Spinal cord (tissue), 10 donors: Measurements from ENCODE around the gene RUNX1. TPM values are rescaled to one million over a fixed set of nuclear protein-coding genes. Genes with fewer than 3 reads are reported as not detected.

Experiments used
- DNase-seq, 6 donors: peaks; one replicate each; pipeline versions ENCODE4 v3.0.0 to v3.0.0-alpha.2; 2013 to 2015; ENCODE audit warnings: low spot score in 6 of 6, low read depth in 4 of 6
- H3K27ac ChIP-seq: one replicate; pipeline ENCODE4 v1.5.1; 2013; ENCODE audit warnings: low read depth, low read length, control low read depth
- H3K27me3 ChIP-seq: one replicate; pipeline ENCODE4 v1.6.1; 2013; ENCODE audit warnings: low read length; ENCODE audit not compliant: control insufficient read depth, insufficient read depth
- H3K36me3 ChIP-seq: one replicate; pipeline ENCODE4 v1.6.1; 2013; ENCODE audit warnings: low read length; ENCODE audit not compliant: control insufficient read depth, insufficient read depth
- H3K4me1 ChIP-seq: one replicate; pipeline ENCODE4 v1.6.1; 2013; ENCODE audit warnings: low read length; ENCODE audit not compliant: control insufficient read depth, insufficient read depth
- H3K4me3 ChIP-seq: one replicate; pipeline ENCODE4 v1.5.1; 2013; ENCODE audit warnings: low read depth, low read length, control low read depth
- H3K9me3 ChIP-seq: one replicate; pipeline ENCODE4 v1.6.1; 2013; ENCODE audit warnings: low read length; ENCODE audit not compliant: control insufficient read depth, insufficient read depth
- WGBS: methylation state at CpG from one replicate; pipeline ENCODE4 v1.1.5; 2013; ENCODE audit warnings: missing lambda C conversion rate; ENCODE audit not compliant: insufficient coverage; 5-methylcytosine and 5-hydroxymethylcytosine counted together
- polyA plus RNA-seq, 2 donors: library from polyadenylated mRNA; unstranded; fragments of 120-200 nt; gene quantifications; one replicate each; pipeline ENCODE4 v1.2.1, GENCODE V29; 2013; ENCODE audit not compliant: insufficient read length in 2 of 2
- total RNA-seq, 2 donors: library from RNA; depleted of rRNA in 1 of 2; stranded (reverse); fragments of 120-200 nt in 1 of 2; fragments of >200 nt in 1 of 2; gene quantifications; one replicate each; pipeline versions ENCODE4 v1.2.3 to v1.2.4, GENCODE V29; 2013 to 2014
- donor health status: healthy.

RUNX1 gene
- total and polyA plus RNA-seq, 4 donors = 2.1 to 7.1 (median 3.2) TPM

DNA sequence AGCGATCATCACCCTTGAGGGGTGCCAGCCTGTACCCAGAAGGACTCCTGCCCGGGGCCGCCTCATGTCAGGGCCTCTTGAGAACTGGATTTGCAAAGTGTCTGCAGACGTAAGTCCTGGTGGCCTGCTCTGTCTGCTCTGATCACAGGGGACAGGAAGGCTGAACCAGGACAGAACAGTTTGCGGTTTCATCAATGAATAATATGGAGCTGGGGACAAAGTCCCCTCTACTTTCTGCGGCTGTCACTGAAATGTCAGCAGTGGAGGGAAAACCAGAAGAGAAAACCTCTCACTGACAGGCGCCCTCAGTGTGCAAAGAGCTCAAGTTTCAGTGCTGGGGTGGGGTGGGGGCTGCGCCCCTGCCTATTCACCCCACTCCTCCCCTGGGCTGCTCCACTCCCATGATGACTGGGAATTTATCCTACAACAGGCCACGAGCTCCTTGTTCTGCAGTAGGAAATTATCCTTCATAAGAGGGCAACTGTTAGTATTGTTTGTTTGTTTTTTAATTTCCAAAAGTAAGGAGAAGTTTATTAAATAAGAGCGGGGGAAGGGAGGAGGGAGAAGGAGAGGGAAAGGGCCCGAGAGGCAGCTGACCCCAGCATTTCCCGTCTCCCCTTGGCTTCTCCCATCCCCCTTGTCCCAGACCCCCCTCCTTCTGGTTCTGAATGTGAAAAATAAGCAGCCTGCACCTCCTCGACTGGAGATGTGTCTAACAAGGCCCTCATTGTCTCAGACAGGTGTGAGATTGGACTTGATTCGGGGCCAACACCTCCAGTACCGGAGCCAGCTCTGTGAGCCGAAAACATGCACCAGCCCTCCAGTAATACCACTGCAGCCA lies 231.1 kb downstream of the RUNX1 start:
- Histone ChIP-seq H3K27ac (no peak overlapping the region), H3K27me3 (no peaks in the 10 kb centered on the region), H3K36me3 (no peaks in the 10 kb centered on the region), H3K9me3 (no peaks in the 10 kb centered on the region), H3K4me3 (no peak overlapping the region), H3K4me1 (peaks cover 22% of the 10 kb centered on the region)
- 65% methylated on average over 9 of the region's 16 CpGs for WGBS
- DNase-seq = peak in 1 of 6 donors; percentile 34

DNA sequence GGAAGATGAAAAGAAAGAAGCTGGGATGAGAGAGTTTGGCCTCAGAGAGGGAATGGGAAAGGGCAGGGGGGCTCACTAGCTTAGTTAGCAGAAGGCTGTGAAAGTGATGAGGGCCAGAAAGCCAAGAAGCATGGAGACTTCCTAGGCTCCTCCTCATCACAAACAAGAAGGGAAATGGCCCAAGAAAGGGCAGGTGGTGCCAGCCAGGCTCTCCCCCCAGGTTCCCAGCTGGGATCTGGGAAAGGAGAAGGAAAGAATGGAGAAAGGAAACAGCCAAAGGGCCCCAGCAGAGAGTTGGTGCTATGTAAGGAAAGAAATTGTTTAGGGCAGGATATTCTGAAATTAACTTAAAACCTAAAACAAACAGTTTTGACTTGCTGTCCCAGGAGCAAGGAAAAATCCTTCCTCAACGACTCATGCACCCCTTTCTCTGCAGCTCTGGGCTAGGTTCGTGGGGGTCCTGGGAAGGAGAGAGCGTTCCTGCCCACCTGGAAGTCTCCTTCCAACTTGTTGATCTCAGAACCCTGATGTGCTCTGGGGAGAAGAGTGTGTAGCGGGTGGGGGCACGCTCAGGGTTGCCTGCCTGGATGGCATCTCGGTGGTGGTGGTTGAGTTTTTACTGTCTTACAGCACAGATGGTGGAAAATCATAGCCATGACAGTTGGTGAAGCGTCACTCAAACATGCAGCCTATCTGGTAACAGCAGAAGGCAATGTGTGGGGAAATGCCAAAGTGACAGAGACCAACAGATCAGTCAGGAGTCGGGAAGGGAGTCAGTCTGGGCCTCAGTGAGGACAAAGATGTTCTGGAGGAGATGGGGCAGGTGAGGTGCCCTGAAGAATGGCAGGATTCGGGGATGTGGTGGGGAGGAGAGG lies 233.0 kb downstream of the RUNX1 start:
- H3K4me3 ChIP-seq = no peak overlapping the region
- no peaks in the 10 kb centered on the region for H3K36me3 ChIP-seq
- H3K9me3 ChIP-seq = no peaks in the 10 kb centered on the region
- WGBS = 93% methylated on average over 8 of the region's 9 CpGs
- H3K27me3 ChIP-seq = no peaks in the 10 kb centered on the region
- H3K4me1 ChIP-seq = peaks cover 22% of the 10 kb centered on the region
- no peak overlapping the region for H3K27ac ChIP-seq
- no peak for DNase-seq

DNA sequence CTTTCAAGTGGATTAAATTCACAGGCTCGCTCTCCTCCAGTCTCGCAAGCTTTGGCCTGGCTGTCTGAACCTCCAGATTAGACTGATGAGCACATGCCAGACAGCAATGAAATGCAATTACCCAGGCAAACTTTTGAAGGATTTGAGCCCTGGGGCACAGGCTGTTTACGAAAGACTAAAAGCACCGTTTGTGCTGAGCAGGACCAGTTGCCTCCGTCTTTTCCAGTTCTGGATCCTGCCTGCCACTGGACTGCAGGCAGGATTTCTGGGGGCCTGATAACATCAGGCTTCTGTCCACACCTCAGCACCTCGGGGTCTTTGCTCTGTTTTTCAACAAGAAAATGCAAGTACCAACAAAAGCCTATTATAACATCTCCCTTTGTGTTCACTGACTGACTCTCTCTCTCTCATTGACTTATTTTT lies 234.6 kb downstream of the RUNX1 start:
- no peak for DNase-seq
- Histone ChIP-seq H3K4me3 (no peak overlapping the region), H3K36me3 (no peaks in the 10 kb centered on the region), H3K9me3 (no peaks in the 10 kb centered on the region), H3K27me3 (no peaks in the 10 kb centered on the region), H3K4me1 (peaks cover 17% of the 10 kb centered on the region), H3K27ac (no peak overlapping the region)
- 63% methylated on average over 5 of the region's 6 CpGs for WGBS

DNA sequence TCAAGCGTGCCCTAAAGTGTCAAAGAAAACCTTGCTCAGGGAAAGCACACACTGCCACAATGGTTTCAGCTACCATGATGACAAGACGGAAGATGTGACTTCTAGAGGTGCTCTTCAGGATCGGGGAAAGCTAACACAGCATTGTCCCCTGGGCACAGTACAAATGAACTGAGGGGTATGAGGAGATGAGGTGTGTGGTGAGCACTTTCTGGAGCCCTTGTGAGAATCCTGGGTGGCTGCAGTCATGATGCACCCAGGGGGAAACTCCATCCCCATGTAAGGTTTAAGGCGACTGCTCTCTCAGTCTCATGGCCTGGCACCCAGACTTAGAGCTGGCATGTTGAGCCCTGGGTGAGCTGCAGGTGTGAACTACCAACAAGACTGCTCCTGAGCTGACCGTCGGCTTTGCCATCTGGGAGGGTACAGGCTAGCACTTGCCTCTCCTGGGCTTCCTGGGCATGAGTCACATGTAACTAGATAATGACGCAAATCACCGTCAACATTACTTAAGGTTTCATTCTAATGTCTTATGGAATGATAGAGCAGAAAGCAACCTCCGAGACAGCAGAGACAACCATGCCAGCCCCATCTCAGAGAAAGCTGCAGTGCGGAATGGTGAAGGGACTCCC lies 235.7 kb downstream of the RUNX1 start:
- no peak overlapping the region for H3K27ac ChIP-seq
- no peak overlapping the region for H3K4me3 ChIP-seq
- no peaks in the 10 kb centered on the region for H3K36me3 ChIP-seq
- H3K27me3 ChIP-seq = no peaks in the 10 kb centered on the region
- H3K9me3 ChIP-seq = no peaks in the 10 kb centered on the region
- no peak for DNase-seq
- WGBS = 98% methylated on average over 8 of the region's 10 CpGs
- H3K4me1 ChIP-seq = peaks cover 9% of the 10 kb centered on the region

DNA sequence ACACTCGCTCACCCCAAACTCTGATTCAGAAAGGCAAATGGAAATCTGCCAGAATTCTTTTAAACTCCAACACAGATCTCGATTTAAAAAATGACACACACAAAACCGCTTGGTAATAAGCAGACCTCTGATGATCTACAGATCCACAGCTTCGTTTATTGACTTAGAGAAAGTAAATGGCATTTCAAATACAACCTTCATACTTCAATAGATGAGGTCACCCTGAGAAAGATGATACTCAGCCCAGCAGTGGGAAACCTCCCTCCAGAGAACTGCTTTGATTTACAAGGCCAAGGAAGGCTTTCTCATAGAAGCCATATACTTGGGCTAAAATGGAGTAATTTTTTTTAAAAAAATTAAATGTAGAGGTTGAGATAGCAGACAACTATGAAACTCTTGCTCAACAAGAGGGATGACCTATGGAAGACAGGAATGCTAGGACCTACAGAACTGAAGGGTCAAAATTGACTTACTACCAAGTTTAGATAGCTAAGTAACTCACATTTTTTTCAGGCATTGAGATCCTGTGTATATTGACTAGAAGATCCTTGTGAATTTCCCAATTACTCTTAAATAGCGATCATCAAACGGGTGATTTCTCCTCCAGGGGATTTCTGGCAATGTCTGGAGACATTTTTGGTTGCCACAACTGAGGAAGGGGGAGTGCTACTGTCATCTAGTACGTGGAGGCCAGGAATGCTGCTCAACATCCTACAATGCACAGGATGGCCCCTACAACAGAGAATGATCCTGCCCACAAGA lies 236.4 kb downstream of the RUNX1 start:
- peaks cover 2% of the 10 kb centered on the region for H3K4me1 ChIP-seq
- DNase-seq = no peak
- no peaks in the 10 kb centered on the region for H3K27me3 ChIP-seq
- H3K36me3 ChIP-seq = no peaks in the 10 kb centered on the region
- H3K27ac ChIP-seq = no peak overlapping the region
- H3K4me3 ChIP-seq = no peak overlapping the region
- 91% methylated on average over 1 of the region's 7 CpGs for WGBS
- no peaks in the 10 kb centered on the region for H3K9me3 ChIP-seq

DNA sequence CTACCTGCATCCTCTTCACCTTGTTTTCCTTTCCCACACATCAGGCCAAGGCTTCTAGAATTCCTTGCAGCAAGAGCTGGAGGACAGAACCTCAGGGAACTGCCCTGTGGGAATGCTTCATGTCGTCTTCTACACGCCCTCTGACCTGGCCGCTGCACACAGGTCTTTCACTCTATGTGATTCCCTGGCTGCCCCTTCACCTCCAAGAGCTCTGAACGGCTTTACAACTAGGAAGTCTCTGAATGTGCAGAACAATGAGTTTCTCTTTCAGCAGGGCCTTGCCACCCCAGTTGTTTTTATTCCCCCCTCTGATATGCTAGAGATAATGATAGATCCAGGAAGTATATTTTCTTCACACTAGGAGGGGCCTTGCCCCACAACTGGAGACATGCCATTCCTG lies 237.7 kb downstream of the RUNX1 start:
- whole genome bisulfite sequencing = 50% methylated on average over 3 of the region's 4 CpGs
- DNase-seq = no peak
- Histone ChIP-seq H3K4me1 (no peaks in the 10 kb centered on the region), H3K27me3 (no peaks in the 10 kb centered on the region), H3K9me3 (no peaks in the 10 kb centered on the region), H3K36me3 (no peaks in the 10 kb centered on the region), H3K27ac (no peak overlapping the region), H3K4me3 (no peak overlapping the region)

DNA sequence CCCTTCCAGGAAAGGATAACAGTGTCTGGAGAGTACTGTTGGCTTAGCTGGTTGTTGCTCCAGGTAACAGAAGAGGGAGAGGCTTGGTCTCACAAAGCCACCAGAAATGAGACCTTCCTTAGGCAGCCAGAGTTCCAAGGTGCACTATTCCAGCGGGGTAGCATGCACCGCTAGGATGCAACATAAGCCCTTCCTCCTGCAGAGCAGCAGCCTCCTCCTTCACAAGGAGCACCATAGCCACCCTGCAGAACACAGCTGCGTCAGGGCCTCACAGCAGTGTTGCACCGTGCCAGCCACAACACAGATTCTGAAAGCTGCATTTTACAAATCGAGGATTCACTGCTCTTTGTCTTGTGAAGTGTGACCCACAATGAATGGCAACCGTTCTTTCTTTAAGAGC lies 238.3 kb downstream of the RUNX1 start:
- no peak overlapping the region for H3K4me3 ChIP-seq
- H3K27me3 ChIP-seq = no peaks in the 10 kb centered on the region
- WGBS = 54% methylated on average over 6 of the region's 6 CpGs
- DNase-seq = peak in 2 of 6 donors; percentile 27 to 33
- H3K9me3 ChIP-seq = no peaks in the 10 kb centered on the region
- no peaks in the 10 kb centered on the region for H3K36me3 ChIP-seq
- no peak overlapping the region for H3K27ac ChIP-seq
- no peaks in the 10 kb centered on the region for H3K4me1 ChIP-seq

DNA sequence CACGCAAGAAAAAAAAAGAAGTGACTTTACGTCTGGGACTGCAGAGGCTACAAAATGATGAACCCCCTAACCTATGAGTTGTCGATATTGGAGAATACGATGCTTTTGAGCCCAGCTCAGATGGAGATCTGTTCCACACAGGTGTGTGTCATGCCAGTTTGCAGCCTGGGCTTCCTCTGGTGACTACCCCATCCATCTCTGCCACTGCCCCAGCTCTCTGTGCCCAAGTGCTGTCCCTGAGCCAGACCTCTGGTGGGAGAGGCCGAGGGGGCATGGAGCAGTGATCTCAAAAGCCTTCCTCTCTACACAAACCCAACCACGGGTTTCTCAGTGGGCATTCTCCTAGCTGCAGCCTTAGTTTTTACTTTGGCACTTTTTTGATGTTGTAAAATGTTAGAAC lies 239.3 kb downstream of the RUNX1 start:
- 100% methylated on average over 4 of the region's 6 CpGs for WGBS
- no peak for DNase-seq
- no peak overlapping the region for H3K27ac ChIP-seq
- H3K36me3 ChIP-seq = no peaks in the 10 kb centered on the region
- H3K9me3 ChIP-seq = no peaks in the 10 kb centered on the region
- no peaks in the 10 kb centered on the region for H3K4me1 ChIP-seq
- no peak overlapping the region for H3K4me3 ChIP-seq
- no peaks in the 10 kb centered on the region for H3K27me3 ChIP-seq

DNA sequence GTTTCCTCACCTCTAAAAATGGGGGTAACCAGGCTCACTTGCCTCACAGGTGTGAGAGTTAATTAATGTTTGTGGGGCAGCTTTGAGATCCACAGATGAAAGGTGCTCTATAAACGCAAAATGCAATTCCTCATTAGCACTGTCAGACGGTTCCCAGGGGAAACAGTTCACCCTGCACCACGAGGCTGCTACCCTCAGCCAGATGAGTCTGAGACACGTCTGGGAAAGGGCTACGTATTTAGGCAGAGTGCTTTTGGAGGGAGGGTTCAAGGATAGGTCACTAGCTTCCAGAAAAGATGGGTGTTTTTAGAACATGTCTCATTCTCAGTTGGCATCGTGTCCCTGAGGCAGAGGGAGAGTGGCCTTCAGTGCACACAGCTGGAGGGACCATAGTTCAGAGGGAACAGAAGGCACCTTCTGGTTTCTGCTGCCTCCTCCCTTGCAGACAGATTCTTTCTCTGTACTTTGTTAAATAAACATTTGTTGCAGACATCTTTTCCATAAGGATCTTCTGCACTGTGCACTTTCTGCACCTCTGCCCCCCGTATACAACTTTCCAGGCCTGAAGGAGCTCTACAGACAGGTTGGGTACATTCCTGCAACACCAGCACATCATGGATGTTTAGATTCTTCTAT lies 240.4 kb downstream of the RUNX1 start:
- no peaks in the 10 kb centered on the region for H3K4me1 ChIP-seq
- H3K9me3 ChIP-seq = no peaks in the 10 kb centered on the region
- WGBS = 74% methylated on average over 6 of the region's 7 CpGs
- H3K27me3 ChIP-seq = no peaks in the 10 kb centered on the region
- no peak for DNase-seq
- H3K27ac ChIP-seq = no peak overlapping the region
- H3K36me3 ChIP-seq = no peaks in the 10 kb centered on the region
- H3K4me3 ChIP-seq = no peak overlapping the region
